K562 (cell line): Measurements from ENCODE around the gene ARL3. TPM values are rescaled to one million over a fixed set of nuclear protein-coding genes. Genes with fewer than 3 reads are reported as not detected.
A peak's percentile ranks its signal among the peaks of the same experiment; 100 is the strongest.

Experiments used
- EP400 ChIP-seq: fragments of 450-650 bp; IDR thresholded peaks from 2 replicates; pipeline ENCODE4 v1.6.1; 2017; ENCODE audit warnings: antibody characterized with exemption, mild to moderate bottlenecking, moderate library complexity
- GABPB1 ChIP-seq: sonication (generic); formaldehyde crosslinking; IDR thresholded peaks from 2 replicates; pipeline ENCODE4 v1.8.0; 2022; ENCODE audit warnings: mild to moderate bottlenecking, missing genetic modification reagents
- L3MBTL2 ChIP-seq: fragments of 450-650 bp; IDR thresholded peaks from 2 replicates; pipeline ENCODE4 v1.6.1; 2016; ENCODE audit warnings: mild to moderate bottlenecking, moderate library complexity
- polyA plus RNA-seq, 8 experiments: library from polyadenylated mRNA; depleted of rRNA in 4 of 8; stranded (reverse) in 5 of 8; unstranded in 3 of 8; fragments of >200 nt; fragmentation: Nextera tagmentation in 2 of 8; fragmentation: Illumina TruSeq in 1 of 8; extraction: Ambion mirVana in 2 of 8; extraction: Trizol in 1 of 8; gene quantifications; 2 replicates each; pipeline versions ENCODE4 v1.2.1 to v1.2.3, GENCODE V29; 2011 to 2014; ENCODE audit warnings: inconsistent platforms in 1 of 8, missing spikeins in 1 of 8
- total RNA-seq, 7 experiments: library from RNA; depleted of rRNA in 6 of 7; stranded (reverse); fragments of >200 nt in 6 of 7; fragmentation: Illumina TruSeq in 2 of 7; extraction: Trizol in 2 of 7; gene quantifications; 2 replicates each; pipeline versions ENCODE4 v1.2.1 to v1.2.3, GENCODE V29; 2011 to 2021; ENCODE audit warnings: low replicate concordance in 1 of 7
- TF ChIP-seq, protein P1 (sequence below): sonication (generic); formaldehyde crosslinking; IDR thresholded peaks from 2 replicates; pipeline ENCODE4 v1.8.0; 2022; ENCODE audit warnings: mild to moderate bottlenecking, missing genetic modification reagents
- TF ChIP-seq, protein P2 (sequence below): fragments of 250-450 bp; sonication (Bioruptor Pico); IDR thresholded peaks from 2 replicates; pipeline ENCODE4 v1.8.0; 2022; ENCODE audit warnings: inconsistent platforms
- TF ChIP-seq, protein P3 (sequence below): fragments of 450-650 bp; IDR thresholded peaks from 2 replicates; pipeline ENCODE4 v1.6.1; 2016; ENCODE audit warnings: mild to moderate bottlenecking, moderate library complexity
- TF ChIP-seq, protein P4 (sequence below): sonication (generic); formaldehyde crosslinking; IDR thresholded peaks from 2 replicates; pipeline ENCODE4 v1.8.0; 2022; ENCODE audit warnings: mild to moderate bottlenecking, missing genetic modification reagents, borderline replicate concordance

Gene ARL3
- total and polyA plus RNA-seq, 9 of the 15 experiments (the other 6 are each of a cell fraction or from before 2014, with no cell fraction given): 2.9 to 8.9 (median 4.8) TPM

DNA sequence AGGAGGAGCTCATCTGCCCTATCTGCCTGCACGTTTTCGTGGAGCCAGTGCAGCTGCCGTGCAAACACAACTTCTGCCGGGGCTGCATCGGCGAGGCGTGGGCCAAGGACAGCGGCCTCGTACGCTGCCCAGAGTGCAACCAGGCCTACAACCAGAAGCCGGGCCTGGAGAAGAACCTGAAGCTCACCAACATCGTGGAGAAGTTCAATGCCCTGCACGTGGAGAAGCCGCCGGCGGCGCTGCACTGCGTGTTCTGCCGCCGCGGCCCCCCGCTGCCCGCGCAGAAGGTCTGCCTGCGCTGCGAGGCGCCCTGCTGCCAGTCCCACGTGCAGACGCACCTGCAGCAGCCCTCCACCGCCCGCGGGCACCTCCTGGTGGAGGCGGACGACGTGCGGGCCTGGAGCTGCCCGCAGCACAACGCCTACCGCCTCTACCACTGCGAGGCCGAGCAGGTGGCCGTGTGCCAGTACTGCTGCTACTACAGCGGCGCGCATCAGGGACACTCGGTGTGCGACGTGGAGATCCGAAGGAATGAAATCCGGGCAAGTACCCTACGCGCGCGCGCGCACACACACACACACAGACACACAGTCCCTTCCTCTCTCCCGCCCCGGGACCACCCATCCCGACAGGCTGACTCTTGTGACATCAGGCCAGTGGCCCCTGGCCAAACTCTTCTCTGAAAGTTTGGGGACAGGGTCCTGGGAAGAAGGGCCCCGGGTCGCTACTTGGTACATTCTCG lies 69.4 kb downstream of the ARL3 start (continued):
- TF ChIP-seq, protein P1, sequence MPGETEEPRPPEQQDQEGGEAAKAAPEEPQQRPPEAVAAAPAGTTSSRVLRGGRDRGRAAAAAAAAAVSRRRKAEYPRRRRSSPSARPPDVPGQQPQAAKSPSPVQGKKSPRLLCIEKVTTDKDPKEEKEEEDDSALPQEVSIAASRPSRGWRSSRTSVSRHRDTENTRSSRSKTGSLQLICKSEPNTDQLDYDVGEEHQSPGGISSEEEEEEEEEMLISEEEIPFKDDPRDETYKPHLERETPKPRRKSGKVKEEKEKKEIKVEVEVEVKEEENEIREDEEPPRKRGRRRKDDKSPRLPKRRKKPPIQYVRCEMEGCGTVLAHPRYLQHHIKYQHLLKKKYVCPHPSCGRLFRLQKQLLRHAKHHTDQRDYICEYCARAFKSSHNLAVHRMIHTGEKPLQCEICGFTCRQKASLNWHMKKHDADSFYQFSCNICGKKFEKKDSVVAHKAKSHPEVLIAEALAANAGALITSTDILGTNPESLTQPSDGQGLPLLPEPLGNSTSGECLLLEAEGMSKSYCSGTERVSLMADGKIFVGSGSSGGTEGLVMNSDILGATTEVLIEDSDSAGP (CRISPR knock-in tag): no peak
- TF ChIP-seq EP400 (peak; percentile 54; the same call in 1 of the 2 replicates), L3MBTL2 (peak; percentile 93), GABPB1 (CRISPR knock-in tag) (peak; percentile 30; the same call in 1 of the 2 replicates)
- TF ChIP-seq, protein P2, sequence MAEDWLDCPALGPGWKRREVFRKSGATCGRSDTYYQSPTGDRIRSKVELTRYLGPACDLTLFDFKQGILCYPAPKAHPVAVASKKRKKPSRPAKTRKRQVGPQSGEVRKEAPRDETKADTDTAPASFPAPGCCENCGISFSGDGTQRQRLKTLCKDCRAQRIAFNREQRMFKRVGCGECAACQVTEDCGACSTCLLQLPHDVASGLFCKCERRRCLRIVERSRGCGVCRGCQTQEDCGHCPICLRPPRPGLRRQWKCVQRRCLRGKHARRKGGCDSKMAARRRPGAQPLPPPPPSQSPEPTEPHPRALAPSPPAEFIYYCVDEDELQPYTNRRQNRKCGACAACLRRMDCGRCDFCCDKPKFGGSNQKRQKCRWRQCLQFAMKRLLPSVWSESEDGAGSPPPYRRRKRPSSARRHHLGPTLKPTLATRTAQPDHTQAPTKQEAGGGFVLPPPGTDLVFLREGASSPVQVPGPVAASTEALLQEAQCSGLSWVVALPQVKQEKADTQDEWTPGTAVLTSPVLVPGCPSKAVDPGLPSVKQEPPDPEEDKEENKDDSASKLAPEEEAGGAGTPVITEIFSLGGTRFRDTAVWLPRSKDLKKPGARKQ (CRISPR knock-in tag): no peak
- TF ChIP-seq, protein P3, sequence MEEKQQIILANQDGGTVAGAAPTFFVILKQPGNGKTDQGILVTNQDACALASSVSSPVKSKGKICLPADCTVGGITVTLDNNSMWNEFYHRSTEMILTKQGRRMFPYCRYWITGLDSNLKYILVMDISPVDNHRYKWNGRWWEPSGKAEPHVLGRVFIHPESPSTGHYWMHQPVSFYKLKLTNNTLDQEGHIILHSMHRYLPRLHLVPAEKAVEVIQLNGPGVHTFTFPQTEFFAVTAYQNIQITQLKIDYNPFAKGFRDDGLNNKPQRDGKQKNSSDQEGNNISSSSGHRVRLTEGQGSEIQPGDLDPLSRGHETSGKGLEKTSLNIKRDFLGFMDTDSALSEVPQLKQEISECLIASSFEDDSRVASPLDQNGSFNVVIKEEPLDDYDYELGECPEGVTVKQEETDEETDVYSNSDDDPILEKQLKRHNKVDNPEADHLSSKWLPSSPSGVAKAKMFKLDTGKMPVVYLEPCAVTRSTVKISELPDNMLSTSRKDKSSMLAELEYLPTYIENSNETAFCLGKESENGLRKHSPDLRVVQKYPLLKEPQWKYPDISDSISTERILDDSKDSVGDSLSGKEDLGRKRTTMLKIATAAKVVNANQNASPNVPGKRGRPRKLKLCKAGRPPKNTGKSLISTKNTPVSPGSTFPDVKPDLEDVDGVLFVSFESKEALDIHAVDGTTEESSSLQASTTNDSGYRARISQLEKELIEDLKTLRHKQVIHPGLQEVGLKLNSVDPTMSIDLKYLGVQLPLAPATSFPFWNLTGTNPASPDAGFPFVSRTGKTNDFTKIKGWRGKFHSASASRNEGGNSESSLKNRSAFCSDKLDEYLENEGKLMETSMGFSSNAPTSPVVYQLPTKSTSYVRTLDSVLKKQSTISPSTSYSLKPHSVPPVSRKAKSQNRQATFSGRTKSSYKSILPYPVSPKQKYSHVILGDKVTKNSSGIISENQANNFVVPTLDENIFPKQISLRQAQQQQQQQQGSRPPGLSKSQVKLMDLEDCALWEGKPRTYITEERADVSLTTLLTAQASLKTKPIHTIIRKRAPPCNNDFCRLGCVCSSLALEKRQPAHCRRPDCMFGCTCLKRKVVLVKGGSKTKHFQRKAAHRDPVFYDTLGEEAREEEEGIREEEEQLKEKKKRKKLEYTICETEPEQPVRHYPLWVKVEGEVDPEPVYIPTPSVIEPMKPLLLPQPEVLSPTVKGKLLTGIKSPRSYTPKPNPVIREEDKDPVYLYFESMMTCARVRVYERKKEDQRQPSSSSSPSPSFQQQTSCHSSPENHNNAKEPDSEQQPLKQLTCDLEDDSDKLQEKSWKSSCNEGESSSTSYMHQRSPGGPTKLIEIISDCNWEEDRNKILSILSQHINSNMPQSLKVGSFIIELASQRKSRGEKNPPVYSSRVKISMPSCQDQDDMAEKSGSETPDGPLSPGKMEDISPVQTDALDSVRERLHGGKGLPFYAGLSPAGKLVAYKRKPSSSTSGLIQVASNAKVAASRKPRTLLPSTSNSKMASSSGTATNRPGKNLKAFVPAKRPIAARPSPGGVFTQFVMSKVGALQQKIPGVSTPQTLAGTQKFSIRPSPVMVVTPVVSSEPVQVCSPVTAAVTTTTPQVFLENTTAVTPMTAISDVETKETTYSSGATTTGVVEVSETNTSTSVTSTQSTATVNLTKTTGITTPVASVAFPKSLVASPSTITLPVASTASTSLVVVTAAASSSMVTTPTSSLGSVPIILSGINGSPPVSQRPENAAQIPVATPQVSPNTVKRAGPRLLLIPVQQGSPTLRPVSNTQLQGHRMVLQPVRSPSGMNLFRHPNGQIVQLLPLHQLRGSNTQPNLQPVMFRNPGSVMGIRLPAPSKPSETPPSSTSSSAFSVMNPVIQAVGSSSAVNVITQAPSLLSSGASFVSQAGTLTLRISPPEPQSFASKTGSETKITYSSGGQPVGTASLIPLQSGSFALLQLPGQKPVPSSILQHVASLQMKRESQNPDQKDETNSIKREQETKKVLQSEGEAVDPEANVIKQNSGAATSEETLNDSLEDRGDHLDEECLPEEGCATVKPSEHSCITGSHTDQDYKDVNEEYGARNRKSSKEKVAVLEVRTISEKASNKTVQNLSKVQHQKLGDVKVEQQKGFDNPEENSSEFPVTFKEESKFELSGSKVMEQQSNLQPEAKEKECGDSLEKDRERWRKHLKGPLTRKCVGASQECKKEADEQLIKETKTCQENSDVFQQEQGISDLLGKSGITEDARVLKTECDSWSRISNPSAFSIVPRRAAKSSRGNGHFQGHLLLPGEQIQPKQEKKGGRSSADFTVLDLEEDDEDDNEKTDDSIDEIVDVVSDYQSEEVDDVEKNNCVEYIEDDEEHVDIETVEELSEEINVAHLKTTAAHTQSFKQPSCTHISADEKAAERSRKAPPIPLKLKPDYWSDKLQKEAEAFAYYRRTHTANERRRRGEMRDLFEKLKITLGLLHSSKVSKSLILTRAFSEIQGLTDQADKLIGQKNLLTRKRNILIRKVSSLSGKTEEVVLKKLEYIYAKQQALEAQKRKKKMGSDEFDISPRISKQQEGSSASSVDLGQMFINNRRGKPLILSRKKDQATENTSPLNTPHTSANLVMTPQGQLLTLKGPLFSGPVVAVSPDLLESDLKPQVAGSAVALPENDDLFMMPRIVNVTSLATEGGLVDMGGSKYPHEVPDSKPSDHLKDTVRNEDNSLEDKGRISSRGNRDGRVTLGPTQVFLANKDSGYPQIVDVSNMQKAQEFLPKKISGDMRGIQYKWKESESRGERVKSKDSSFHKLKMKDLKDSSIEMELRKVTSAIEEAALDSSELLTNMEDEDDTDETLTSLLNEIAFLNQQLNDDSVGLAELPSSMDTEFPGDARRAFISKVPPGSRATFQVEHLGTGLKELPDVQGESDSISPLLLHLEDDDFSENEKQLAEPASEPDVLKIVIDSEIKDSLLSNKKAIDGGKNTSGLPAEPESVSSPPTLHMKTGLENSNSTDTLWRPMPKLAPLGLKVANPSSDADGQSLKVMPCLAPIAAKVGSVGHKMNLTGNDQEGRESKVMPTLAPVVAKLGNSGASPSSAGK: peak; percentile 92
- TF ChIP-seq, protein P4, sequence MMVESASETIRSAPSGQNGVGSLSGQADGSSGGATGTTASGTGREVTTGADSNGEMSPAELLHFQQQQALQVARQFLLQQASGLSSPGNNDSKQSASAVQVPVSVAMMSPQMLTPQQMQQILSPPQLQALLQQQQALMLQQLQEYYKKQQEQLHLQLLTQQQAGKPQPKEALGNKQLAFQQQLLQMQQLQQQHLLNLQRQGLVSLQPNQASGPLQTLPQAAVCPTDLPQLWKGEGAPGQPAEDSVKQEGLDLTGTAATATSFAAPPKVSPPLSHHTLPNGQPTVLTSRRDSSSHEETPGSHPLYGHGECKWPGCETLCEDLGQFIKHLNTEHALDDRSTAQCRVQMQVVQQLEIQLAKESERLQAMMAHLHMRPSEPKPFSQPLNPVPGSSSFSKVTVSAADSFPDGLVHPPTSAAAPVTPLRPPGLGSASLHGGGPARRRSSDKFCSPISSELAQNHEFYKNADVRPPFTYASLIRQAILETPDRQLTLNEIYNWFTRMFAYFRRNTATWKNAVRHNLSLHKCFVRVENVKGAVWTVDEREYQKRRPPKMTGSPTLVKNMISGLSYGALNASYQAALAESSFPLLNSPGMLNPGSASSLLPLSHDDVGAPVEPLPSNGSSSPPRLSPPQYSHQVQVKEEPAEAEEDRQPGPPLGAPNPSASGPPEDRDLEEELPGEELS (CRISPR knock-in tag): 0 out of 2 replicates have a peak, but pooled peaks have one; percentile 47
